ENCODE measurements around the gene TMEM131. TPM values are rescaled to one million over a fixed set of nuclear protein-coding genes. Genes with fewer than 3 reads are reported as not detected.
"Not testable (repeated sequence)": the region's sequence is repeated elsewhere in the genome, so short reads cannot be mapped to it uniquely, and the experiment has no call there.

The TMEM131 gene
- polyA plus RNA-seq, 4 donors = 40.3 to 51.9 (median 47.4) TPM

DNA sequence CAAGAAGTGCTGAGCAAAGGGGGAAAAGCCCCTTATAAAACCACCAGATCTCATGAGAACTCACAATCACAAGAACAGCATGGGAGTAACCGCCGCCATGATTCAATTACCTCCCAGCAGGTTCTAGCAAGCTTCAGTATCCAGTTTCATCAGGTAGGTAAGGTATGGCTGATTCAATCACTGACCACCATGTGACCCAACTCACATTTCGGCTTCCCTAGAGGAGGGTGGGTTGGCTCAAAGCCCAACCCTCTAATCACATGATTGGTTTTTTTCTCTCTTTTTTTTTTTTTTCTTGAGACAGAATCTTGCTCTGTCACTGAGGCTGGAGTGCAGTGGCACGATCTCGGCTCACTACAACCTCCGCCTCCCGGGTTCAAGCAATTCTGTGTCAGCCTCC, 78.1 kb downstream of the TMEM131 start:
- DNase-seq (ENCODE audit: low read depth in 4 of 4, low spot score in 3 of 4) = not testable (repeated sequence)

DNA sequence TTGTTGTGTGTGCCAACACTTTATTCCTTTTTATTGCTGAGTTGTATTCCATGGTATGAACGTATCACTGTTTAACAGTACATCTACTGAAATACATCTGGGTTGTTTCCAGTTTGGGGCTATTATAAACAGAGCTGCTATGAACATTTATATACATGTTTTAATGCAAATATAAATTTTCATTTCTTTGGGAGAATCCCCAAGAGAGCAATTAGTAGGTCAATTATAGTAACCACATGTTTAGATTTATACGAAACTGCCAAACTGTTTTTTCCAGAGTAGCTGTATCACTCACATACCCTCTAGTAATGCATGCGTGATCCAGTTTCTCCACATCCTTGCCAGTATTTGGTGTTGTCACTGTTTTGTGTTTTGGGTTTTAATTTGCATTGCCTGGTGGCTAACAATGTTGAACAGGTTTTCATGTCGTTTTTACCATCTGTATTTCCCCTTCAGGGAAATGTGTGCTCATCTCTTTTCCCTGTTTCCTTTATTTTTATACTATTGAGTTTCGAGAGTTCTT, 81.0 kb downstream of the TMEM131 start:
- DNase-seq (ENCODE audit: low read depth in 4 of 4, low spot score in 3 of 4) = no peak

DNA sequence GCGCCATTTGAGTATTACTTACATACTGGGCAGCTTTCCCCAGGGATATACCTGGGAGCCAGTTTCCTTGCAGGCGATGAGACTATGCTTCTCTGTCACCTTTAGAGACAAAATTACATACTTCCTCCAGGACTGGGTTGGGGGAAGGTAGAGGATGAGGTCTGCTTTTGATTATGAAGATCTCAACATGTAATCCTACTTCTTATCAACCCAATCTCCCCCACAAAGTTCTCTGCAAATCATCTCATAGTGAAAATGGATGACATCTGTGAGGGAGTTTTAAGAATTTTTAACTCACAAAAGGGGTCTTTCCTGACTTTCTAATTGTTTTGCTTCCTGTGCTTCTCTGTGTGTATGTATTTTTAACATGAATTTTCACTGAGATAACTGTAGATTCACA, 81.9 kb downstream of the TMEM131 start:
- DNase-seq (ENCODE audit: low read depth in 4 of 4, low spot score in 3 of 4) = no peak

DNA sequence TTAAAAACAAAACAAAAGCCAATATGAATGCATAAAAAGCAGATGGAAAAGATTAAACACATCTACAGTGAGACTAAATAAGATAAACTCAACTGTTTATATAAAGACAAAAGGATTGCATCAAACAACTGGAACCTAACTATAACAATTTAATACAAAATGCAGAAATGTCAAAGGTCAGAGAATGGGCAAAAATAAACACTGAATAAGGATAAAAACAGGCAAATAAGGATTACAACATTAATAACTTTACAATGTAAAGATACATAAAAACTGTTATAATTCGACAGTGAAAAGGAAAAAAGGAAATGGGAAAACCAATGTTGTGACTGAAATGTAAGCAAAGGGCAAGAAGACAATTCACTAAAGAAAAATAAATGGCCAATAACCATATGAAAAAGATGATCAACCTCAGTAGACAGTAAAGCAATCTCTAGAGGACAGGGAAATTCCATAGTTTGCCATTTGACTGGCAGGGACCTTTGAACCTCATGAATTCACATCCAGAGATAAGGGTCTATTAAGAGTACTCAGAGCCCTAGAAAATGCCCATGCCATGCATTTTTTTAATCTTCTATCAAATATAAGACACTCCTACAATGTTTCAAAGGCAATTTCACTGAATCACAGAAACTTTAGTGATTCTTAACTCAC, 83.7 kb downstream of the TMEM131 start:
- no peak for DNase-seq (ENCODE audit: low read depth in 4 of 4, low spot score in 3 of 4)

DNA sequence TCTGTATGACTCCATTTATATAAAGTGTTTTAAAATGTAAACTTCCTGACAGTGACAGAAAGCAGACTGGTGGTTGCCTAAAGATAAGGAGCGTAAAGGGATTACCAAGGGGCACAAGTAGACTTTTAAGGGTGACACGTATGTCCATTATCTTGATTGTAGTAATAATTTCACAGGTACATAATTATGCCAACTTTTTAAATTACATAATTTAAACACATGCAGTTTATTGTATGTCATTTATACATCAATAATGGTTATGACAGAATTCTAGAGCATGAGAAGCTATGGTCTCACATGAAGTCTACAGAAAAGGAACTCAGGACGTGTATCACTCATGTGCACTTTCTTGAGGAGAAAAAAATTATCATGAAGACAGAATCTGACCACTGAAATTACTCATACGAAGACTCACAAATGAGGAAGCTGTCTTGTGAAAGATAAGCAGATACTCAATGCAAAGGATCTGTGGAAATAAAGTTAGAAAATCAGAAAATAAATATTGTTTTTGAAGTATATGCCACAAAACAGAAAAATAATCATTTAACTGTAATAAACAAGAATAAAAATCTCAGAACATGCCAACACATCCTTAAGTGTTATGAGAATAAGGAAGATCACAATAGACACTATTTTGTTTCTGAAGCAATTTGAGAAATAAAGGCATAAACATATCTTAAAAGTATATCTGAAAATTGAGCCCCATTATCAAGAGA, 84.4 kb downstream of the TMEM131 start:
- DNase-seq (ENCODE audit: low read depth in 4 of 4, low spot score in 3 of 4) = no peak

DNA sequence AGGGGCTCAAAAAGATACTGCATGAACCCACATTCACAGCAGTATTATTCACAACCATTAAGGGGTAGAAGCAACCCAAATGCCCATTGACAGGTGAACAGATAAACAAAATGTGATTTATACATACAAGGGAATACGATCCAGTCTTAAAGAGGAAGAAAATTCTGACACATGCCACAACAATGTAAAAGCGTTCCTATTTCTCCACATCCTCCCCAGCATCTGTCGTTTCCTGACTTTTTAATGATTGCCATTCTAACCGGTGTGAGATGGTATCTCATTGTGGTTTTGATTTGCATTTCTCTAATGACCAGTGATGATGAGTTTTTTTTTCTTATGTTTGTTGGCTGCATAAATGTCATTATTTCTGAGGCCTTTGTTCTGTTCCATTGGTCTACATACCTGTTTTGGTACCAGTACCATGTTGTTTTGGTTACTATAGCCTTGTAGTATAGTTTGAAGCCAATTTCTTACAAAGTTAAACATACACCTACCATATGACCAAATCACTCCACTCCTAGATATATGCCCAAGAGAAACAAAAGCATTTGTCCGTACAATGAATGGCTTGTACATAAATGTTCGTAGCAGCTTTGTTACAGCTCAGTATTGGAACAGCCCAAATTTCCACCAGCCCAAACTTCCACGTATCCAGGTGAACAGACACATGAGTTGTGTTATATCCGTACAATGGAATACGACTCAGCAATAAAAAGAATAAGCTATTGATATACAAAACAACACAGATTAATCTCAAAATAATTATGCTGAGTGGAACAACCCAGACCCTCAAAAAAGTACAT, 85.1 kb downstream of the TMEM131 start:
- no peak for DNase-seq (ENCODE audit: low read depth in 4 of 4, low spot score in 3 of 4)

DNA sequence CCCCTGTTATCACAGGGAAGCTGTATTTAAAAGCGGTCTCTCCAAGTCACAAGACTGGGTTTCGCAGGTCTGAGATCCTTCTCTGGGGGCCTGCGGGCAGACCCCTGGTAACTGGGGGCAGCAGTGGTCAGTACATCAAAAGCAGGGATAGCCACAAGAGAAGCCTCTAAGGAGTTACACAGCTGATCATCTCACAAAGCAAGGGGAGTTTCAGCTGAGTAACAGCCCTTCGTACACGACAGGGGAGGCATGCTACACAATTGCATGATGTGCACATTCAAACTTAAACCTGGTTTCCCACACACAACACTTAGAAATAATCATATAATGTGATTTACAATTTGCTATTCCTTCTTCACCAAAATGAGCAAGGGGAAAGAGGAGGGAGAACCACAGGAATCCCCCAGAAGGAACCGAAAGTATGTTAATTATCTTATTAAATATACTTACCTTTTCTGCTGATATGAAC, 87.5 kb downstream of the TMEM131 start:
- DNase-seq (ENCODE audit: low read depth in 4 of 4, low spot score in 3 of 4) = no peak

DNA sequence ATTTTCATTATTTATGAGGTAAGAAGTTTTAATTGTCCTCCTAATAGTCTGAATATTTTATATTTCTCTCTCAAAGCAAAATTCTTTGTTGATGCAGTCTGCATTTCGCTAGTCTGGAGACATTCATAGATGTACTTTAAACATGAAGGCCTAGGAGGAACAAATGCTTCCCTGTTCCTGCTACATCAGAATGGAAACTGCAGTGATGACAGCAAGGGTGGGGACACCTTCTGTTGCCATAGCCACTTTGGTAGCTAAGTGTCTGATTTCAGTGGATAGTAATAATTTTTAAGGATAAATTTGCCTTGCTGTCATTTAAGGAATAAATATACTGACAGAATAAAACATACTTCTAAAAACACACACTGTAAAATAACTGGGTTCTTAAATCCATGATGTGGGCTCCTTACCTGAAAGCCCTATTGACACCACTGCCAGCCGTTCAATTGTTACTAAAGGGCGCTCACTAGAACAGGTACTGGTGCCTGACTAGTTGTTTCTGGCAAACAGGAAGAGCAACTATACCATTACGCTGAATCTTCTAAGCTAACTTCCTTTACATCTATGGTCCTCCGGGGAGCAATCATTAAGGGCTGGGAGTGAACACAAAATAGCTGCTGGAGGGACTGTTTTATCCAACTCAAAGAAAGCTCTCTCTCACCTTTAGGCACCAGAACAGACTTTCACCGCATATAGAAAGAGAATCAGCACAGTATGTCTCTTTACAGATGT, 88.2 kb downstream of the TMEM131 start:
- DNase-seq (ENCODE audit: low read depth in 4 of 4, low spot score in 3 of 4) = no peak

DNA sequence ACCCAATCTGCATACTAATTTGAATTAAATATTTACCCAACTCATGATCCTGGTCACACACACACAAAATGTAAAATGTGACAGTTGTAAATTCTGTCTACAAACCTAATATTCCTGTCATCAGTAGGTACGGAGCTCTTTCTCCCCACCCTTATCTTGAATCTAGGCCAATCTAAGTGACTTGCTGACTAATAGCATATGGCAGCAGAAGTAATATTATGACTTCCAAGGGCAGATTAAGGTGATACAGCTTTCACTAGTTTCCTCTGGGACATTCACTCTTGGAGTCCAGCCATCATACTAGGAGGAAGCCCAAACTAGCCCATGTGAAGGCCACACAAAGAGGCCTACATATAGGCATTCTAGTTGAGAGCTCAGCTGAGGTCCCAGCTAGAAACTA, 89.4 kb downstream of the TMEM131 start:
- no peak for DNase-seq (ENCODE audit: low read depth in 4 of 4, low spot score in 3 of 4)

DNA sequence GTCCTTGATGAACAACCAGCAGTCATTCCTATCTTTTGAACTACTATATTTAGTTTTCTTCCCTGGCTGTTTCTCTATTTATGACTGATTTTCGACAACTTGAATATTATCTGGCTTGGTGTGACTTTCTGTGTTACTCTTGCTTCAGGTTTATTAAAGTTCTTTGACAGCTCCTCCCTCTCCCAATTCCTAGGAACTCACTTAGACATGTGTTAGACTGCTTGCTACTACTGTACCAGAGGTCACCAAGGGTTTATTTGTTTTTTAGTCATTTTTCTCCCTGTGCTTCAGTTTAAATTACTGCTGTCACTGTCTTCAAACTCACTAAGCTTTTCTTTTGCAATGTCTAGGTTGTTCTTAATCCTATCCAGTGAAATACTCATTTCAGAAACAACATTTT, 90.5 kb downstream of the TMEM131 start:
- no peak for DNase-seq (ENCODE audit: low read depth in 4 of 4, low spot score in 3 of 4)

DNA sequence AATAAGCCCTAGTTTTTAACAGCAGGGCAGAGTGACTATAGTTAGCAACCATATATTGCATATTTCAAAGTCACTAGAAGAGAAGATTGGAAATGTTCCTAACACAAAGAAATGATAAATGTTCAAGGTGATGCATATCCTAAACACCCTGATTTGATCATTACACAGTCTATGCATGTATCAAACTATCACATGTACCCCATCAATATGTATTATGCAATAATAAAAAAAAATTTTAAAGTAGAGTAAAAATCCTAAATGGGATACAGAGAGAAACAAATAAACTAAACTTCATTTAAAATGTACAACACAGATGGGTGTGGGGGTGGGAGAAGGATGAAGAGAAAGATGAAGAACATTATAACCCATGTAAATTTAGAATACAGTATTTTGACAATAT, 93.9 kb downstream of the TMEM131 start:
- DNase-seq (ENCODE audit: low read depth in 4 of 4, low spot score in 3 of 4) = no peak

DNA sequence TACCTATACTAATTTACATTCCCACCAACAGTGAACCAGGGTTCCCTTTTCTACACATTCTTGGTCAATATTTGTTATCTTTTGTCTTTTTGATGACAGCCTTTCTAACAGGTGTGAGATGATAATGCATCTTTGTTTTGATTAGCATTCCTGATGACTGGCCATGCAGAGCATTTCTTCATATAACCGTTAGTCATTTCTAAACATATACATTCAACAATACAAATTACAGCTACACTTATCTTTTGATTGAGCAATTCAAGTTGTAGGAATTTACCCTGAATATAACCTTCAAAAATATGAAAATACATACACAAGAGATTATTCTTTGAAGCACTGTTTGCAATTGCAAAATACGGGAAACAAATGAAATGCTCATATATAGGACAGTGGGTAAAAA, 94.9 kb downstream of the TMEM131 start:
- no peak for DNase-seq (ENCODE audit: low read depth in 4 of 4, low spot score in 3 of 4)

DNA sequence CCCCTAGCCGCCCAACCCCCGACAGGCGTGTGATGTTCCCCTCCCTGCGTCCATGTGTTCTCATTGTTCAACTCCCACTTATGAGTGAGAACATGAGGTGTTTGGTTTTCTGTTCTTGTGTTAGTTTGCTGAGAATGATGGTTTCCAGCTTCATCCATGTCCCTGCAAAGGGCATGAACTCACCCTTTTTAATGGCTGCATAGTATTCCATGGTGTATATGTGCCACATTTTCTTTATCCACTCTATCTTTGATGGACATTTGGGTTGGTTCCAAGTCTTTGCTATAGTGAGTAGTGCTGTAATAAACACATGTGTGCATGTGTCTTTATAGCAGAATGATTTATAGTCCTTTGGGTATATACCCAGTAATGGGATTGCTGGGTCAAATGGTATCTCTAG, 102.7 kb downstream of the TMEM131 start:
- DNase-seq (ENCODE audit: low read depth in 4 of 4, low spot score in 3 of 4) = not testable (repeated sequence)

DNA sequence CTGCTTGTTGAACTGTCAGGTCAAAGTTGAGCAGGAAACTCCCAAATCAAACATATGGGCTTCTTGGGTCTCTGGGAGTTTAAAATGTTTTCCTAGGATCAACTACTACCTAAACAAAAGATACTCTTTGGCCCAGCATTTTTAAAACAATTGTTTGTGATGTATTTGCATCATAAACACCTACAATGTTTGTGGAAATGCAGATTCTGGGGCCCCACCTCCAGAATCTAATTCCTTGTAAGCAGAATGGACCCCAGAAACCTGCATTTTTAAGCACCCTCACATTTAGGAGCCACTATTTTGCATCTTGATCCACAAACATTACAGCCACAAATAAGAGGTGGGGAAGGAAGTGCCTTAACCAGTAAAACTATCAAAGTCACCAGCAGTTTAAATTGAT, 104.1 kb downstream of the TMEM131 start:
- DNase-seq (ENCODE audit: low read depth in 4 of 4, low spot score in 3 of 4) = no peak

DNA sequence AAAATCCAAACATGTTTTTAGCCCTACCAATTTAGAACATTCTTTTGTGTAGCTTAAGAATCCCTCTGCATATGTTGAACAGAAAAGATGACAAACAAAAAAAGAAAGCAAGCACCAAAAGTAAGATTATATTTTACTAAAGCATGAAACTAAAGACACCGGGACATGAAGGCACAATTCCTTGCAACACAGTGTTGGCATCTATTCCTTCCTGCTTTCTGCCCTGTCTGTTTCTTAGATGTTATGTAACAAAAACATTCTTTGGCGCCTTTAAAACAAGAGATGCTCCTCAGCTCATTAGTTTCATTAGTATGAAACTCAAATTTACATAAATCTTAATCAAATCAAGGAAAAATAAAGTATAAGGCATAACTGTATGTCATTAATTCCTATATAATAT, 106.6 kb downstream of the TMEM131 start:
- no peak for DNase-seq (ENCODE audit: low read depth in 4 of 4, low spot score in 3 of 4)

DNA sequence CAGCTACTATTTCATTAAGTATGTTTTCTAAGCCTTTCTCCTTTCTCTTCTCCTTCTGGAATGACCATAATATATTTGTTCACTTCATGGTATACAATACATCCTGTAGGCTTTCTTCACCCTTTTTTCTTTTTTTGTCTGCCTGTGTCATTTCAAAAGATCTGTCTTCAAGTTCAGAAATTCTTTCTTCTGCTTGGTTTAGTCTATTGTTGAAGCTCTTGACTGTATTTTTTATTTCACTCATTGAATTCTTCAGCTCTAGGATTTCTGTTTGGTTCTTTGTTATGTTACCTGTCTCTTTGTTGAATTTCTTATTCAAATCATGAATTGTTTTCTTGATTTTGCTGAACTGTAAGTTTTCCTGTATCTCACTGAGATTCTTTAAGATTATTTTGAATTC, 109.9 kb downstream of the TMEM131 start:
- no peak for DNase-seq (ENCODE audit: low read depth in 4 of 4, low spot score in 3 of 4)

DNA sequence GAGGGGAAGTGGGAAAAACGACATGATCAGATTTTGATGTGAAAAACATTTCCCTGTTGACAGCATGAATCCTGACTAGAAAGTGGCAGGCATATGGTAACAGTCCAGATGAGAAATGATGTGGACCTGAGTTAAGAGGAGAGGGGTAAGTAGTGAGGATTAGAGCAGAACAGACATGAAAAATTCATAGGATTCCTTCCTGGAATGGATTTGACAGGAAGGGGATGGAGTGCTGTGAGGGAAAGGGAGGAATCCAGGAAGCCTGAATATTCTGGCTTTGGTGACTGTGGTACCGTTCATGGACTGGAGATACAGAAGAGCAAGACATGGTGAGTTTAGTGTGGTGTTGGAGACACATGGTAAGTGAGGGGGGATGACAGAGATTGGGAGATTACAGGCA, 115.4 kb downstream of the TMEM131 start:
- DNase-seq (ENCODE audit: low read depth in 4 of 4, low spot score in 3 of 4) = no peak

DNA sequence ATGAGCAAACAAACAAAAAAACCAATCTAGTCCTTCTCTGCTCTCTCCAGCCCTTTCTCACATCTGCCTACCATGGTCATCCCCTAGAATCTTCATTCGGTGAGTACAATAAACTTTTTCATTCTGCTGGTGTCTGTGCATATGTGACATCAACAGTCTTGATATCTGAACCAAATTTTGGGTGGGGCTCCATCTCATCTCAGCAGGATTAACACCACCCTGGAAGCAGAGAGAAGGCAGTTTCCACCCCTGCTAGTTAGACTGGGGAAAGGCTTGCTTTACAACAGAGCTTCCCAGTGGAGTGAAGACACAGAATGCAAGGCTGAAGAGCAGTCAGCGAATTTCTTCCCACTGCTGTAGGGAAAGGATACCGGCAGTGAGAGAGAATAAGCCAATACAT, 116.9 kb downstream of the TMEM131 start:
- no peak for DNase-seq (ENCODE audit: low read depth in 4 of 4, low spot score in 3 of 4)

DNA sequence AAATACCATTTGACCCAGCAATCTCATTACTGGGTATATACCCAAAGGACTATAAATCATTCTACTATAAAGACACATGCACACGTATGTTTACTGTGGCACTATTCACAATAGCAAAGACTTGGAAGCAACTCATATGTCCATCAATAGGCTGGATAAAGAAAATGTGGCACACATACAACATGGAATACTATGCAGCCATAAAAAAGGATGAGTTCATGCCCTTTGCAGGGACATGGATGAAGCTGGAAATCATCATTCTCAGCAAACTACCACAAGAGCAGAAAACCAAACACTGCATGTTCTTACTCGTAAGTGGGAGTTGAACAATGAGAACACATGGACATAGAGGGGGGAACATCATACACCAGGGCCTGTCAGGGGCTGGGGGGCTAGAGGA, 117.4 kb downstream of the TMEM131 start:
- DNase-seq (ENCODE audit: low read depth in 4 of 4, low spot score in 3 of 4) = not testable (repeated sequence)

DNA sequence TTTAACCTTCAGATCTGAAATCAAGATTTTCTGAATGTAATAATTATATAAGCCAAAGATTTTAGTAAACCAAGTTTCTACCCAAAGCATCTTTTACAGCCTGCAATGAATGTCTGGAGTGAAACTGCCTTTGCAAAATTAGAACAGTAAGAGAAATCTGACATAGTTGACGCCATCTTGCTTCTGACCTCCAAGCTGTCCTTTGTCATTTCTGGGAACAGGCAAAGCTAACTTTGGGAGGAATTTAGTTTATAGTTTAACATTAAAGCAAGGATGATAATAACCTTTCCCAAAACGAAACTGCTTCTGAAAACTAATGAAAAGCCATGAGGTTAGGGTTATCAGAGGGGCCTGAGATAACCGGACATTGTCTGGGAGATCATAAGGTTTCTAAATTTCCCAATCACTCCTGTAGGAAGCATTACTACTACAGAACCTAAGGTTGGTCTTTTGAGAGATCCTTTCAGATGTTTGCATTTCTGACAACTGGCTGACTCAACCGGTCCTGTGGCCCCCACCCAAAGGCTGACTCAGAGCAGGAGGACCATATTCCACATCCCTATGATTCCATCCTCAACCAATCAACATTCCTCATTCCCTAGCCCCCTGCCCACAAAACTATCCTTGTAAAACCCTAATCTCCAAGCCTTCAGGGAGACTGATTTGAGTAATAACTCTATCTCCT, 124.5 kb downstream of the TMEM131 start:
- DNase-seq (ENCODE audit: low read depth in 4 of 4, low spot score in 3 of 4) = no peak
